ENCODE results near the gene UACA. TPM values are rescaled to one million over a fixed set of nuclear protein-coding genes. Genes with fewer than 3 reads are reported as not detected.
A peak's percentile ranks its signal among the peaks of the same experiment; 100 is the strongest.

UACA gene
- total and polyA plus RNA-seq, 4 donors: 59.6 to 185 (median 123) TPM

DNA sequence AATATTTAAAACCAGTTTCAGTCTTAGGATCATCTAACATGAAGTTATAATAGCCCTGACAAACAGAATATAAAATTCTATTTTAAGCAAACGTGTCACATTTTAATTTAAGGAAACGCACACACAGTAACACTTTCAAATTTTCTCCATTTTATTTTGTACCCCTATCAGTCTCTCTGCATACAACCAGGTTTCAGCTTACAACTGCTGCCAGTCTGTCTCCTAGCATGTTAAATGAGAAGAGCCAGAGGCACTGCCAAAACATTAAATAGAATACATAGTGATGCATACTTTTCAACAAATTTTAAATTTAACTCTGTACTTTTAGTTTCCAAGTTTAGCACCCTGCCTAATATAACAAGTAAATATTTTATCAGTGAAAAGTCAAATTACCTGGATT is 60.8 kb downstream of the UACA start:
- intact Hi-C loops (cut with DNase I): no loop called here
- Histone ChIP-seq H3K36me3 (ENCODE audit: control insufficient read depth in 1 of 2, insufficient read depth in 2 of 2, low read length in 1 of 2) (no peaks in the 10 kb centered on the region), H3K4me1 (ENCODE audit: control insufficient read depth in 1 of 2, insufficient read depth in 2 of 2, low read length in 2 of 2) (peaks cover 0 to 2% of the 10 kb centered on the region in 2 donors), H3K9me3 (ENCODE audit: control insufficient read depth, low read length) (no peaks in the 10 kb centered on the region), H3K27ac (ENCODE audit: low read depth in 1 of 2, low read length in 2 of 2) (peak overlapping the region; percentile 51 to 67), H3K27me3 (ENCODE audit: control insufficient read depth in 1 of 2, insufficient read depth in 2 of 2, low read length in 1 of 2) (no peaks in the 10 kb centered on the region), H3K4me3 (ENCODE audit: low read length in 2 of 2) (peak overlapping the region; percentile 26 to 93)
- WGBS, 2 donors: 4 to 11% methylated on average over 2 of the region's 2 CpGs
- ATAC-seq (ENCODE audit: low FRiP score) (no peak), DNase-seq (no peak)

DNA sequence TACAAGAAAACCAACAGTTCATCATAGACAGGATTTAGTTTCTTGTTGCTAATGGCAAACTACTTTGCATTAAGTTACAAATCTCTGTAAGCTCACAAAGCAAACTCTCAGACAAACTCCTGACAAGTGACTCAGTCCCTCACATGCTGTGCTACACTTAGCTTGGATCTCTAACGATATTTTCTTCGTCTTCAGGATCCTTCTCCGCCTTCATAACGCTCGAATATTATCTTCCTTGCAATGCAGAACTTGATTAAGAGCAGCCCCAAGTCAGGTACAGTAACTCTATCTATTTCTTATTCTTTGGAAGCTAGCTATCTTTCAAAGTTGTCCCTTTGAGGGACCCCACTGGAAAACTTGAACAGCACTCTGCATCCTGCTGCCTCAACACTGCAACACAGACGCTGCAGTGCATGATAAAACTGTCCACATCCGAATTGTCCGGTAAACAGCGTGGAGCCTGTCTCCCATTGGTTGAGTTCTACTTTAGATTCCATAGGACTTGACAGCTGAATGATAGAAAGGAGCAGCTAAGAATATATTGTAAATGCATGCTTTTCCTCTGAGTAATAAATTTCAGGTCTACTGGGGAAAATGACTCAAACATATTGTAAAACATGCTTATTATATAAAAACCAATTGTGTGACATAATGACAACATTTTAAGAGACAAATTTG is 61.3 kb downstream of the UACA start:
- no peaks in the 10 kb centered on the region for H3K36me3 ChIP-seq (ENCODE audit: control insufficient read depth in 1 of 2, insufficient read depth in 2 of 2, low read length in 1 of 2)
- H3K27ac ChIP-seq (ENCODE audit: low read depth in 1 of 2, low read length in 2 of 2): peak overlapping the region in 1 of 2 donors; percentile 67
- no peaks in the 10 kb centered on the region for H3K27me3 ChIP-seq (ENCODE audit: control insufficient read depth in 1 of 2, insufficient read depth in 2 of 2, low read length in 1 of 2)
- peak overlapping the region; percentile 57 to 93 for H3K4me3 ChIP-seq (ENCODE audit: low read length in 2 of 2)
- 4% methylated on average over 9 of the region's 9 CpGs for WGBS, 2 donors
- intact Hi-C loops (cut with DNase I): loop anchor here in 1 of 2 donors (2.0 kb wide), 1 partner anchor 17 kb away; no protein-coding TSS in a partner anchor
- H3K9me3 ChIP-seq (ENCODE audit: control insufficient read depth, low read length): no peaks in the 10 kb centered on the region
- ATAC-seq (ENCODE audit: low FRiP score) (peak; percentile 67), DNase-seq (no peak)
- peaks cover 0 to 2% of the 10 kb centered on the region in 2 donors for H3K4me1 ChIP-seq (ENCODE audit: control insufficient read depth in 1 of 2, insufficient read depth in 2 of 2, low read length in 2 of 2)

GRCh38 chr15:70701171-70701570 is 62.2 kb downstream of the UACA start:
- 28 to 31% methylated on average over 2 of the region's 2 CpGs for WGBS, 2 donors
- Histone ChIP-seq H3K9me3 (ENCODE audit: control insufficient read depth, low read length) (no peaks in the 10 kb centered on the region), H3K4me3 (ENCODE audit: low read length in 2 of 2) (peak overlapping the region; percentile 26 to 63), H3K27me3 (ENCODE audit: control insufficient read depth in 1 of 2, insufficient read depth in 2 of 2, low read length in 1 of 2) (no peaks in the 10 kb centered on the region), H3K27ac (ENCODE audit: low read depth in 1 of 2, low read length in 2 of 2) (no peak overlapping the region), H3K4me1 (ENCODE audit: control insufficient read depth in 1 of 2, insufficient read depth in 2 of 2, low read length in 2 of 2) (peaks cover 0 to 2% of the 10 kb centered on the region in 2 donors), H3K36me3 (ENCODE audit: control insufficient read depth in 1 of 2, insufficient read depth in 2 of 2, low read length in 1 of 2) (no peaks in the 10 kb centered on the region)
- DNase-seq: no peak
- intact Hi-C loops (cut with DNase I): loop anchor here in 1 of 2 donors (2.0 kb wide), 1 partner anchor 18 kb away; no protein-coding TSS in a partner anchor
- no peak for ATAC-seq (ENCODE audit: low FRiP score)

GRCh38 chr15:70699890-70700289 is 63.5 kb downstream of the UACA start:
- H3K4me3 ChIP-seq (ENCODE audit: low read length in 2 of 2): no peak overlapping the region
- H3K4me1 ChIP-seq (ENCODE audit: control insufficient read depth in 1 of 2, insufficient read depth in 2 of 2, low read length in 2 of 2): peaks cover 0 to 2% of the 10 kb centered on the region in 2 donors
- DNase-seq (no peak), ATAC-seq (ENCODE audit: low FRiP score) (no peak)
- H3K9me3 ChIP-seq (ENCODE audit: control insufficient read depth, low read length): no peaks in the 10 kb centered on the region
- H3K27ac ChIP-seq (ENCODE audit: low read depth in 1 of 2, low read length in 2 of 2): peak overlapping the region in 1 of 2 donors; percentile 57
- intact Hi-C loops (cut with DNase I): loop anchor here in 1 of 2 donors (2.0 kb wide), 1 partner anchor 19 kb away; no protein-coding TSS in a partner anchor
- no peaks in the 10 kb centered on the region for H3K27me3 ChIP-seq (ENCODE audit: control insufficient read depth in 1 of 2, insufficient read depth in 2 of 2, low read length in 1 of 2)
- H3K36me3 ChIP-seq (ENCODE audit: control insufficient read depth in 1 of 2, insufficient read depth in 2 of 2, low read length in 1 of 2): no peaks in the 10 kb centered on the region

DNA sequence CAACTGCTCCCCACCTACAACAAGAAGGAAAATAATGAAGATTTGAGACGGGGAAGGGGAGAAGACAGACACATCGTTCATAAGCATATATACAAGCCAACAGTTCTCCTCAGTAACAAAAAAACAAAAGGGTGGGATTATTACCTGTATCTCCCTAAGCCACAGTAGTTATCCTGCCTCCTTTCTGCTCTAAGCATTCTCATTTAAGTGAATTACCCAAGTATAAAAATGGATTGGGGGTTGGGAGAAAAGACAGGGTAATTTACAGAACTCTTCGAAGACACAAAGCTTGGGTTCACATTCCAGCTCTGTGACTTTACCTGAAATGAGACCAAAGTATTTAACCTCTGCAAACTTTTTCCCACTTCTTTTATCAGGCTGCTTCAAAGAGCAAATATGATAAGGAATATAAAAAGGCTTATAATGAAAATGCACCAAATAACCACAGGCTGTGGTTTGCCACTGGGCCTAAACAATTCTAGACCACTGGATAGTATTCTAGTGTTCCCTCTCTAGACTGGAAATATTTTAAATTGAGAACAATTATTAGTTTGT is 64.4 kb downstream of the UACA start:
- 13 to 21% methylated on average over 3 of the region's 3 CpGs for WGBS, 2 donors
- Histone ChIP-seq H3K36me3 (ENCODE audit: control insufficient read depth in 1 of 2, insufficient read depth in 2 of 2, low read length in 1 of 2) (no peaks in the 10 kb centered on the region), H3K27me3 (ENCODE audit: control insufficient read depth in 1 of 2, insufficient read depth in 2 of 2, low read length in 1 of 2) (no peaks in the 10 kb centered on the region), H3K9me3 (ENCODE audit: control insufficient read depth, low read length) (no peaks in the 10 kb centered on the region), H3K27ac (ENCODE audit: low read depth in 1 of 2, low read length in 2 of 2) (peak overlapping the region in 1 of 2 donors; percentile 80), H3K4me1 (ENCODE audit: control insufficient read depth in 1 of 2, insufficient read depth in 2 of 2, low read length in 2 of 2) (peaks cover 0 to 2% of the 10 kb centered on the region in 2 donors), H3K4me3 (ENCODE audit: low read length in 2 of 2) (no peak overlapping the region)
- DNase-seq: no peak
- intact Hi-C loops (cut with DNase I): no loop called here
- ATAC-seq (ENCODE audit: low FRiP score): no peak

DNA sequence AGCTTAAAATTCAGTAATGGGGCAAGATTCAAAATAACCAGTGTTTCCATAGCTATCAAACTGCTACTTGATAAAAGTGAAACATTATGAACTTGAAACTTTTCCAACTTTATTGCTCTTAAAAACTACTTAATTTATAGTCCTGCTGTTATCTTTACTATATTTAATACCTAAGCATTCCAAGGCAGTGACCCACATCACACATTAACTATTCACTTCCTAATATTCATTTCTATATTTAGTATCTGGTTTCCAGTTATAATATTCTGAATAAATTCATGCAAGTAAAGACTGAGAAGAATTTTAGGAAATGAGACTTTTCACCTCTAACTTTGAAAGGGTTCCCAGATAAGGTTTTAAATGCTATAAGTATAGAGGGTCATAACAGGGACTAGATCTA is 64.9 kb downstream of the UACA start:
- Histone ChIP-seq H3K9me3 (ENCODE audit: control insufficient read depth, low read length) (no peaks in the 10 kb centered on the region), H3K4me3 (ENCODE audit: low read length in 2 of 2) (no peak overlapping the region), H3K27me3 (ENCODE audit: control insufficient read depth in 1 of 2, insufficient read depth in 2 of 2, low read length in 1 of 2) (no peaks in the 10 kb centered on the region), H3K4me1 (ENCODE audit: control insufficient read depth in 1 of 2, insufficient read depth in 2 of 2, low read length in 2 of 2) (peaks cover 0 to 2% of the 10 kb centered on the region in 2 donors), H3K36me3 (ENCODE audit: control insufficient read depth in 1 of 2, insufficient read depth in 2 of 2, low read length in 1 of 2) (no peaks in the 10 kb centered on the region), H3K27ac (ENCODE audit: low read depth in 1 of 2, low read length in 2 of 2) (peak overlapping the region in 1 of 2 donors; percentile 80)
- DNase-seq (no peak), ATAC-seq (ENCODE audit: low FRiP score) (no peak)
- intact Hi-C loops (cut with DNase I): no loop called here

GRCh38 chr15:70690491-70691276 is 72.7 kb downstream of the UACA start:
- Histone ChIP-seq H3K27ac (ENCODE audit: low read depth in 1 of 2, low read length in 2 of 2) (no peak overlapping the region), H3K36me3 (ENCODE audit: control insufficient read depth in 1 of 2, insufficient read depth in 2 of 2, low read length in 1 of 2) (no peaks in the 10 kb centered on the region), H3K4me3 (ENCODE audit: low read length in 2 of 2) (no peak overlapping the region), H3K9me3 (ENCODE audit: control insufficient read depth, low read length) (no peaks in the 10 kb centered on the region), H3K27me3 (ENCODE audit: control insufficient read depth in 1 of 2, insufficient read depth in 2 of 2, low read length in 1 of 2) (no peaks in the 10 kb centered on the region), H3K4me1 (ENCODE audit: control insufficient read depth in 1 of 2, insufficient read depth in 2 of 2, low read length in 2 of 2) (no peaks in the 10 kb centered on the region)
- DNase-seq (no peak), ATAC-seq (ENCODE audit: low FRiP score) (no peak)
- intact Hi-C loops (cut with DNase I): no loop called here
- 42 to 44% methylated on average over 2 of the region's 2 CpGs for WGBS, 2 donors

- intact Hi-C loops (cut with DNase I): no loop called here
- 94 to 97% methylated on average over 2 of the region's 2 CpGs for WGBS, 2 donors
- Histone ChIP-seq H3K27ac (ENCODE audit: low read depth in 1 of 2, low read length in 2 of 2) (no peak overlapping the region), H3K27me3 (ENCODE audit: control insufficient read depth in 1 of 2, insufficient read depth in 2 of 2, low read length in 1 of 2) (no peaks in the 10 kb centered on the region), H3K36me3 (ENCODE audit: control insufficient read depth in 1 of 2, insufficient read depth in 2 of 2, low read length in 1 of 2) (no peaks in the 10 kb centered on the region), H3K4me1 (ENCODE audit: control insufficient read depth in 1 of 2, insufficient read depth in 2 of 2, low read length in 2 of 2) (no peaks in the 10 kb centered on the region), H3K4me3 (ENCODE audit: low read length in 2 of 2) (no peak overlapping the region), H3K9me3 (ENCODE audit: control insufficient read depth, low read length) (no peaks in the 10 kb centered on the region)
- DNase-seq (no peak), ATAC-seq (ENCODE audit: low FRiP score) (no peak)
Measured at GRCh38 chr15:70690021-70690420, 73.3 kb downstream of the UACA start.
